ENCODE measurements around the gene DYRK1A. TPM values are rescaled to one million over a fixed set of nuclear protein-coding genes. Genes with fewer than 3 reads are reported as not detected.

DYRK1A gene
- total RNA-seq, 4 donors from 2014 or later = 76.5 to 105 (median 91.3) TPM

DNA sequence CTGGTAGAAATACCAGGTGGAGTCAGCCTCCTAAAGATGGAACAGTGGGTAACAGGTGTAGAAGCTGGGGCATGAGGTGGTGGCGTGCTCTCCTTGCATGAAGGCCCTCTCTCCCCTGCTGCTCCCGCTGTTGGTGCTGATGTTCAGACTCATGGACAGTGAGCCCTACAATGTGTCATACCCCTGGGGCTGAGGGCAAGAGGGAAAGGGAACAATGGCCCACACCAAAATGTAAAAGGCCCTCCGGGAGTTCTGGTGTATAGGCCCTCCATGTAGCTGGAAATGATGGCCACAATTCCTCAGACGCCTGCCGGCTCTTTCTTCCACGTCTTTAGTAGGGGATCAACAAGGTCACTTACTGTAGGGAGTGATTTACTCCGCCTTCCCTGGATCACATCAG, 194.9 kb downstream of the DYRK1A start:
- 92% methylated on average over 7 of the region's 7 CpGs for WGBS

DNA sequence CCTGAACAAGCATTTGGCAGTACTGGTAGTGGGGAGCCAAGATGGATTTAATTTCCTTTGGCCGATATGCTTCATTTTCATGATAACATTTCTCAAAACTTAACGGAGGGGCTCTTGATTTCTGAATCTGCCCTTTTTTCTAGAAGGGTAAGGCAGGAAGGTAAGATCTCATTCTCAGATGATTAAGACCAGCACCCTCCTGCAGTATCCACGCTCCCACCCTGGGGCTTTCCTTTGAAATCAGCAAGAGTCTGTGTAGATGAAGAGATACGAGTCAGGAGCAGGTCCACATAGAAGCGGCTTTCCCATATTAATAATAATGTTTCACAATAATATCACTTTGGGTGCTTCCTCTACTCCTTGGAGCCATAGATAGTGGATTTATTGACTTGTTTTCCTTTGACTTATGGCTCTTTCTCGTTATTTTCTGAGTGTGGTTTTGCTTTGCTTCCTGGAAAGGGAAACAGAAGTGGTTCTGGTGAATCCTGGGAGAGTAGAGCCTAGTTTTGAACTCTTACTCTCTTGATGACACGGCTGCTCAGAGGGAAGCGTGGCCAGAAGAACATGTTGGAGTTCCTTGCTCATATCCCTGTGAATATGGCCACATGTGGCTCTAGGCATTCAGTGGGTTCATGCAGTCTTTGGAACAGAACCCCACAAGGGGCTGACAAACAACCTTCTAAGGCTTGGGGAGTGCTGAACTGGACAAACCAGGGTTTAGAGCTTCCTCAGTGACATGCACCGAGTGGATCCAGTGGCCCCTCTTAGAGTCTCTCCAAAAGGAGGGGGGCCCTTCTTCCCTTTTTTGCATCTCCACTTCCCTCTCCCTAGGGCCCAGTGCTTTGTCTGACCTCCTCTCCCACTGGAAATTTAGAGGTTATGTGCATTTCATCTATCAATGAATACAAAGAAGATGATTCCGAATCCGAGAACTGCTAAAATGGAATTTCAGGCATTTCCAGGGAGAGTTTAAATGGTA, 195.7 kb downstream of the DYRK1A start:
- TF ChIP-seq POLR2A (IDR thresholded peaks at IDR 0.05) (no peak), POLR2AphosphoS5 (IDR thresholded peaks at IDR 0.05) (no peak), EP300 (IDR thresholded peaks at IDR 0.05) (no peak)
- TF ChIP-seq, protein P1, sequence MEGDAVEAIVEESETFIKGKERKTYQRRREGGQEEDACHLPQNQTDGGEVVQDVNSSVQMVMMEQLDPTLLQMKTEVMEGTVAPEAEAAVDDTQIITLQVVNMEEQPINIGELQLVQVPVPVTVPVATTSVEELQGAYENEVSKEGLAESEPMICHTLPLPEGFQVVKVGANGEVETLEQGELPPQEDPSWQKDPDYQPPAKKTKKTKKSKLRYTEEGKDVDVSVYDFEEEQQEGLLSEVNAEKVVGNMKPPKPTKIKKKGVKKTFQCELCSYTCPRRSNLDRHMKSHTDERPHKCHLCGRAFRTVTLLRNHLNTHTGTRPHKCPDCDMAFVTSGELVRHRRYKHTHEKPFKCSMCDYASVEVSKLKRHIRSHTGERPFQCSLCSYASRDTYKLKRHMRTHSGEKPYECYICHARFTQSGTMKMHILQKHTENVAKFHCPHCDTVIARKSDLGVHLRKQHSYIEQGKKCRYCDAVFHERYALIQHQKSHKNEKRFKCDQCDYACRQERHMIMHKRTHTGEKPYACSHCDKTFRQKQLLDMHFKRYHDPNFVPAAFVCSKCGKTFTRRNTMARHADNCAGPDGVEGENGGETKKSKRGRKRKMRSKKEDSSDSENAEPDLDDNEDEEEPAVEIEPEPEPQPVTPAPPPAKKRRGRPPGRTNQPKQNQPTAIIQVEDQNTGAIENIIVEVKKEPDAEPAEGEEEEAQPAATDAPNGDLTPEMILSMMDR (IDR thresholded peaks at IDR 0.05) = no peak
- no peak overlapping the region for H3K4me3 ChIP-seq
- WGBS = 91% methylated on average over 11 of the region's 11 CpGs
- no peaks in the 10 kb centered on the region for H3K36me3 ChIP-seq
- no peak overlapping the region for H3K27ac ChIP-seq
- peak in 1 of 2 donors; percentile 29 for DNase-seq (ENCODE audit: low spot score in 2 of 2)
- H3K4me1 ChIP-seq = peaks cover 23% of the 10 kb centered on the region
- no peaks in the 10 kb centered on the region for H3K27me3 ChIP-seq
- no peaks in the 10 kb centered on the region for H3K9me3 ChIP-seq

More for the DNA sequence above, 194.9 kb downstream of the DYRK1A start:
- Histone ChIP-seq H3K4me3 (no peak overlapping the region), H3K9me3 (no peaks in the 10 kb centered on the region), H3K36me3 (no peaks in the 10 kb centered on the region), H3K27me3 (no peaks in the 10 kb centered on the region), H3K27ac (no peak overlapping the region), H3K4me1 (peaks cover 23% of the 10 kb centered on the region)
- TF ChIP-seq POLR2A (IDR thresholded peaks at IDR 0.05) = no peak
- no peak for TF ChIP-seq EP300 (IDR thresholded peaks at IDR 0.05)
- TF ChIP-seq, protein P1 (IDR thresholded peaks at IDR 0.05) = no peak
- no peak for TF ChIP-seq POLR2AphosphoS5 (IDR thresholded peaks at IDR 0.05)
- no peak for DNase-seq (ENCODE audit: low spot score in 2 of 2)

DNA sequence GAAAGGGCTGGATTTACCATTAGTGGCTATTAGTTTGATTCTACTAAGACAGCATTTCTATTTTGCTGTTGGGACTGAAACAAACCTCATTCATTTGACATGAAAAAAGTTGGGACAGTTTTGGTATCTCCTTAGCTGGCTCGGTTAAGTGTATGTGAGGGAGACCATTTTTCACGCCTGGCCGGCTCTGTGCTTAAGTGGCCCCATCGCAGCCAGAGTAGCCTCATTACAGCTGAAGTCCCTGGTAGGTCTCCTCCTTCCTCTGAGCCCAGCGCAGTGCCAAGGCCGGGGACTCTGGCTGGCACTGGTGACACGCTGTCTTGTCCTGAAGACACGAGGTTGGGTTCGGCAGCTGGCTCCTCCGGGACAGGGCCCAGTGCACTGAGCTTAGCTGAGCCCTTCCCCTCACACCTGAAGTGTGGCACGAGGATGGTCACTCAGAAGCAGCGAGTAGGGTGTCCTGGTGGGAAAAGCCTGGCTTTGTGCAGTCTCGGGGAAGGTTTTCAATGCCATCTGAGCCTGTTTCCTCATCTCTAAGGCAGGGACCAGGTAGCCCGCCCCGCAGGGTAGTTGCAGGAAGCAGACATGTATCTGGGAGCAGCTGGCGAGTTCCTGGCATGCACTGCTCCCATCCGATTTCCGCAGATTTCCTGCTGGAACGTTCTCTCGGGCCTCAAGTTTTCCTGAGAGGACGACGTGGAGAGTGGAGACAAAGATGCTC, 196.5 kb downstream of the DYRK1A start:
- no peaks in the 10 kb centered on the region for H3K27me3 ChIP-seq
- peaks cover 23% of the 10 kb centered on the region for H3K4me1 ChIP-seq
- no peaks in the 10 kb centered on the region for H3K36me3 ChIP-seq
- DNase-seq (ENCODE audit: low spot score in 2 of 2) = peak in 1 of 2 donors; percentile 76
- TF ChIP-seq EP300 (IDR thresholded peaks at IDR 0.05) (no peak), POLR2A (IDR thresholded peaks at IDR 0.05) (no peak), POLR2AphosphoS5 (IDR thresholded peaks at IDR 0.05) (no peak)
- TF ChIP-seq, protein P1 (IDR thresholded peaks at IDR 0.05) = no peak
- no peaks in the 10 kb centered on the region for H3K9me3 ChIP-seq
- H3K27ac ChIP-seq = peak overlapping the region; percentile 91
- 47% methylated on average over 15 of the region's 22 CpGs for WGBS
- H3K4me3 ChIP-seq = peak overlapping the region; percentile 74

DNA sequence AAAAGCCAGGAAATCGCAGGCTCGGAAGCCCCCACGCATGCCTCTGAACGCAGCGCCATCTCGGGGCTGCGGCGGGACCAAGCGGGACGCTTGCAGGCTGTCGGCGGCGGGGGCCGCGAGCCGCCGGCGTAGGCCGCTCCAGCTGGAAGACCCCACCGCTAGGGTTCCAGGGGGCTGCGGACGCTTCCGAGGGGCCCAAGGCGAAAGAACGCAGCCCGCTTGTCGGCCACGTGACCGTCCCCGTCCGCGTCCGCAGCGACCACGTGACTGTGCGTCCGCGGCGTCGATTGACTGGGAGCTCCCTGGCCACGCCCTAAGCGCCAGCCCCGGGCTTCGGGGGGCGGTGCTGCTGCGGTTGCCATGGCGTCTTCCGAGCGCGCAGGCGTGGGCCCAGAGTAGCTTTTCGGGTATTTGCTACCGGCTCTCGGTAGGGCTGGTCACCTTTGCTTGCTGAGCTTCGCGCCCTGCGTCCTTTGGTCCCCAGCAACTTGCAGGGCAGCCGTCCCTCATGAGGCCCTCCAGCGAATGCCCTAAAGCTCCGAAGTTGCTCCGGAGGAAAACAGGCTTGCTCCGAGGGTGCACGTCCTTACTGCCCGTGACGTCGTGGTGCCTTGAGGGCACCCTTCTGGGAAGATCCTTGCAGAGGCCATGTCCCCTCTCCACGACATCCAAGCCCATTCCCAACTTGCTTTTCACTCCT, 197.2 kb downstream of the DYRK1A start:
- Histone ChIP-seq H3K36me3 (no peaks in the 10 kb centered on the region), H3K4me3 (peak overlapping the region; percentile 74), H3K4me1 (peaks cover 23% of the 10 kb centered on the region), H3K27ac (peak overlapping the region; percentile 91), H3K9me3 (no peaks in the 10 kb centered on the region), H3K27me3 (no peaks in the 10 kb centered on the region)
- 2% methylated on average over 35 of the region's 67 CpGs for WGBS
- peak; percentile 94 to 95 for DNase-seq (ENCODE audit: low spot score in 2 of 2)
- peak in 1 of 2 donors; percentile 43 for TF ChIP-seq POLR2A (IDR thresholded peaks at IDR 0.05)
- TF ChIP-seq POLR2AphosphoS5 (IDR thresholded peaks at IDR 0.05) = peak in 1 of 3 donors; percentile 32
- no peak for TF ChIP-seq EP300 (IDR thresholded peaks at IDR 0.05)
- TF ChIP-seq, protein P1 (IDR thresholded peaks at IDR 0.05) = peak; percentile 13 to 36

Data from suprapubic skin (tissue), 4 donors.